ENCODE results near the gene SLC37A3. TPM values are rescaled to one million over a fixed set of nuclear protein-coding genes. Genes with fewer than 3 reads are reported as not detected.
"Not testable (repeated sequence)": the region's sequence is repeated elsewhere in the genome, so short reads cannot be mapped to it uniquely, and the experiment has no call there.

SLC37A3 gene
- total RNA-seq, 2 experiments from 2014 or later: 47.5 to 55.5 TPM

GRCh38 chr7:140326116-140326928 is 72.0 kb downstream of the SLC37A3 start:
- Mint-ChIP-seq H3K36me3 (ENCODE audit: low read depth) (peaks cover 2% of the 10 kb centered on the region), H3K4me1 (no peaks in the 10 kb centered on the region), H3K27me3 (no peaks in the 10 kb centered on the region), H3K4me3 (no peak overlapping the region), H3K27ac (peak overlapping the region; percentile 44), H3K9me3 (ENCODE audit: low read depth) (no peaks in the 10 kb centered on the region)
- ChIA-PET POLR2A (no interaction called here), CTCF (interaction anchor here (0.6 to 1.8 kb wide), 12 partner anchors 48 to 843 kb away, joined by 3 to 4 read pairs (median 3); partner anchors contain the start of gene KLRG2)
- DNase-seq: peak; percentile 72
- peak; percentile 88 for ATAC-seq
- intact Hi-C loops (cut with DNase I, micrococcal nuclease): loop anchor here (1.0 to 10.0 kb wide), 2 partner anchors 151 to 722 kb away; no protein-coding TSS in a partner anchor

GRCh38 chr7:140325600-140325999 is 72.7 kb downstream of the SLC37A3 start:
- Mint-ChIP-seq H3K27ac (no peak overlapping the region), H3K4me1 (no peaks in the 10 kb centered on the region), H3K9me3 (ENCODE audit: low read depth) (no peaks in the 10 kb centered on the region), H3K36me3 (ENCODE audit: low read depth) (no peaks in the 10 kb centered on the region), H3K4me3 (no peak overlapping the region), H3K27me3 (no peaks in the 10 kb centered on the region)
- no peak for ATAC-seq
- intact Hi-C loops (cut with DNase I, micrococcal nuclease): loop anchor here in 1 of 2 experiments (10.0 kb wide), 1 partner anchor 721 kb away; no protein-coding TSS in a partner anchor
- CTCF ChIA-PET: interaction anchor here (0.6 to 2.1 kb wide), 8 partner anchors 22 to 842 kb away, joined by 3 to 7 read pairs (median 3); partner anchors contain the start of gene KLRG2
- POLR2A ChIA-PET: no interaction called here
- no peak for DNase-seq

- ChIA-PET POLR2A (no interaction called here), CTCF (interaction anchor here (0.6 to 2.1 kb wide), 2 partner anchors 21 to 996 kb away, joined by 3 to 7 read pairs; no protein-coding TSS in a partner anchor)
- H3K27ac Mint-ChIP-seq: no peak overlapping the region
- H3K27me3 Mint-ChIP-seq: no peaks in the 10 kb centered on the region
- no peak overlapping the region for H3K4me3 Mint-ChIP-seq
- intact Hi-C loops (cut with DNase I, micrococcal nuclease): loop anchor here in 1 of 2 experiments (10.0 kb wide), 1 partner anchor 720 kb away; no protein-coding TSS in a partner anchor
- DNase-seq (no peak), ATAC-seq (no peak)
- no peaks in the 10 kb centered on the region for H3K9me3 Mint-ChIP-seq (ENCODE audit: low read depth)
- peaks cover 2% of the 10 kb centered on the region for H3K4me1 Mint-ChIP-seq
- H3K36me3 Mint-ChIP-seq (ENCODE audit: low read depth): no peaks in the 10 kb centered on the region
Measured at GRCh38 chr7:140324714-140325113, 73.6 kb downstream of the SLC37A3 start.

- no peak overlapping the region for H3K27ac Mint-ChIP-seq
- no peaks in the 10 kb centered on the region for H3K36me3 Mint-ChIP-seq (ENCODE audit: low read depth)
- intact Hi-C loops (cut with DNase I, micrococcal nuclease): loop anchor here in 1 of 2 experiments (10.0 kb wide), 1 partner anchor 718 kb away; no protein-coding TSS in a partner anchor
- POLR2A ChIA-PET: no interaction called here
- no peaks in the 10 kb centered on the region for H3K9me3 Mint-ChIP-seq (ENCODE audit: low read depth)
- peaks cover 7% of the 10 kb centered on the region for H3K4me1 Mint-ChIP-seq
- no peak for DNase-seq
- no peaks in the 10 kb centered on the region for H3K27me3 Mint-ChIP-seq
- CTCF ChIA-PET: no interaction called here
- no peak overlapping the region for H3K4me3 Mint-ChIP-seq
- no peak for ATAC-seq
Measured at GRCh38 chr7:140322759-140323158, 75.6 kb downstream of the SLC37A3 start.

GRCh38 chr7:140320078-140320477 is 78.3 kb downstream of the SLC37A3 start:
- POLR2A ChIA-PET: not testable (repeated sequence)

GRCh38 chr7:140317999-140318398 is 80.3 kb downstream of the SLC37A3 start:
- intact Hi-C loops (cut with DNase I, micrococcal nuclease): no loop called here
- H3K36me3 Mint-ChIP-seq (ENCODE audit: low read depth): no peaks in the 10 kb centered on the region
- H3K4me1 Mint-ChIP-seq: peaks cover 19% of the 10 kb centered on the region
- no peak overlapping the region for H3K4me3 Mint-ChIP-seq
- no peaks in the 10 kb centered on the region for H3K9me3 Mint-ChIP-seq (ENCODE audit: low read depth)
- DNase-seq: no peak
- ChIA-PET POLR2A (no interaction called here), CTCF (interaction anchor here (0.6 kb wide), 1 partner anchor 296 kb away, joined by 3 read pairs; no protein-coding TSS in a partner anchor)
- no peaks in the 10 kb centered on the region for H3K27me3 Mint-ChIP-seq
- no peak overlapping the region for H3K27ac Mint-ChIP-seq
- ATAC-seq: no peak

More at GRCh38 chr7:140320078-140320477, 78.3 kb downstream of the SLC37A3 start:
- H3K36me3 Mint-ChIP-seq (ENCODE audit: low read depth); H3K27me3 Mint-ChIP-seq; H3K9me3 Mint-ChIP-seq (ENCODE audit: low read depth); ATAC-seq; CTCF ChIA-PET; H3K27ac Mint-ChIP-seq; H3K4me3 Mint-ChIP-seq; DNase-seq: not testable (repeated sequence)
- H3K4me1 Mint-ChIP-seq: peaks cover 19% of the 10 kb centered on the region
- intact Hi-C loops (cut with DNase I, micrococcal nuclease): loop anchor here in 1 of 2 experiments (10.0 kb wide), 1 partner anchor 715 kb away; no protein-coding TSS in a partner anchor

- intact Hi-C loops (cut with DNase I, micrococcal nuclease): no loop called here
- Mint-ChIP-seq H3K27me3 (no peaks in the 10 kb centered on the region), H3K36me3 (ENCODE audit: low read depth) (no peaks in the 10 kb centered on the region), H3K9me3 (ENCODE audit: low read depth) (no peaks in the 10 kb centered on the region), H3K4me1 (peaks cover 19% of the 10 kb centered on the region), H3K27ac (no peak overlapping the region), H3K4me3 (no peak overlapping the region)
- POLR2A ChIA-PET: no interaction called here
- CTCF ChIA-PET: no interaction called here
- ATAC-seq: no peak
- no peak for DNase-seq
Measured at GRCh38 chr7:140317597-140317996, 80.7 kb downstream of the SLC37A3 start.

- H3K4me3 Mint-ChIP-seq: no peak overlapping the region
- H3K9me3 Mint-ChIP-seq (ENCODE audit: low read depth): peaks cover 4% of the 10 kb centered on the region
- POLR2A ChIA-PET: interaction anchor here (0.7 kb wide), 1 partner anchor 139 kb away, joined by 3 read pairs; no protein-coding TSS in a partner anchor
- CTCF ChIA-PET: no interaction called here
- peaks cover 6% of the 10 kb centered on the region for H3K36me3 Mint-ChIP-seq (ENCODE audit: low read depth)
- no peak overlapping the region for H3K27ac Mint-ChIP-seq
- intact Hi-C loops (cut with DNase I, micrococcal nuclease): no loop called here
- peak; percentile 55 for DNase-seq
- ATAC-seq: peak; percentile 93
- H3K27me3 Mint-ChIP-seq: no peaks in the 10 kb centered on the region
- peaks cover 19% of the 10 kb centered on the region for H3K4me1 Mint-ChIP-seq
Measured at GRCh38 chr7:140316165-140316661, 82.1 kb downstream of the SLC37A3 start.

- intact Hi-C loops (cut with DNase I, micrococcal nuclease): no loop called here
- no peaks in the 10 kb centered on the region for H3K27me3 Mint-ChIP-seq
- no peak overlapping the region for H3K4me3 Mint-ChIP-seq
- H3K27ac Mint-ChIP-seq: no peak overlapping the region
- peaks cover 6% of the 10 kb centered on the region for H3K36me3 Mint-ChIP-seq (ENCODE audit: low read depth)
- ChIA-PET CTCF (no interaction called here), POLR2A (interaction anchor here (0.7 kb wide), 1 partner anchor 138 kb away, joined by 3 read pairs; no protein-coding TSS in a partner anchor)
- ATAC-seq (no peak), DNase-seq (no peak)
- peaks cover 19% of the 10 kb centered on the region for H3K4me1 Mint-ChIP-seq
- peaks cover 4% of the 10 kb centered on the region for H3K9me3 Mint-ChIP-seq (ENCODE audit: low read depth)
Measured at GRCh38 chr7:140315498-140316164, 82.7 kb downstream of the SLC37A3 start.

GRCh38 chr7:140314573-140315480 is 83.5 kb downstream of the SLC37A3 start:
- DNase-seq (no peak), ATAC-seq (no peak)
- peaks cover 18% of the 10 kb centered on the region for H3K4me1 Mint-ChIP-seq
- ChIA-PET CTCF (no interaction called here), POLR2A (no interaction called here)
- no peaks in the 10 kb centered on the region for H3K27me3 Mint-ChIP-seq
- intact Hi-C loops (cut with DNase I, micrococcal nuclease): no loop called here
- H3K9me3 Mint-ChIP-seq (ENCODE audit: low read depth): peaks cover 4% of the 10 kb centered on the region
- H3K36me3 Mint-ChIP-seq (ENCODE audit: low read depth): peaks cover 6% of the 10 kb centered on the region
- no peak overlapping the region for H3K27ac Mint-ChIP-seq
- no peak overlapping the region for H3K4me3 Mint-ChIP-seq
